HG03103 (cell line): ENCODE measurements around the gene WHRN.

Experiments used
- ATAC-seq: cut with Tn5 transposase; IDR thresholded peaks from one replicate; pipeline ENCODE4 v1.9.1; 2021; ENCODE audit warnings: low read depth; ENCODE audit not compliant: unreplicated experiment

The WHRN gene

GRCh38 chr9:114452219-114453165, 52.8 kb downstream of the WHRN start:
- no peak for ATAC-seq

GRCh38 chr9:114451707-114452031, 53.6 kb downstream of the WHRN start:
- ATAC-seq: no peak

GRCh38 chr9:114450833-114451706, 54.2 kb downstream of the WHRN start:
- ATAC-seq: no peak

- no peak for ATAC-seq
Observed at GRCh38 chr9:114450181-114450580, 55.1 kb downstream of the WHRN start.

GRCh38 chr9:114449236-114449635, 56.0 kb downstream of the WHRN start:
- no peak for ATAC-seq

DNA sequence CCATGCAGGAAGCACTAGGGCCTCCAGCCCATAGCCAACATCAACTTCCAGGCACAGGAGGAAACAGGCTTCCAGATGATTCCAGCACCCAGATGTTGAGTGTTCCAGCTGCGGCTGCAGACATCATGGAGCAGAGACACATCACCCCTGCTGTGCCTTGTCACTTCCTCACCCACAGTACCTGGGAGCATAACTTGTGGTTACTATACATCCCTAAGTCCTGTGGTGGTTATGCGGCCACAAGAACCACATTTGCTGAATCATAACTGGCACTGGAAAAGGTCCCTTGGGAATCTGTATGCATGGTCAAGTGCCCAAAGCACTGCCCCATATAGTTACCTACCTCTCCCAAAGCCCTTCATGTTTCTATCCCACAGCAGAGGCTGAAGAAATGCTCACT, 56.6 kb downstream of the WHRN start:
- ATAC-seq: no peak

GRCh38 chr9:114446672-114447450, 58.4 kb downstream of the WHRN start:
- no peak for ATAC-seq

- no peak for ATAC-seq
Observed at GRCh38 chr9:114446036-114446435, 59.2 kb downstream of the WHRN start.

GRCh38 chr9:114445616-114446015, 59.7 kb downstream of the WHRN start:
- no peak for ATAC-seq

DNA sequence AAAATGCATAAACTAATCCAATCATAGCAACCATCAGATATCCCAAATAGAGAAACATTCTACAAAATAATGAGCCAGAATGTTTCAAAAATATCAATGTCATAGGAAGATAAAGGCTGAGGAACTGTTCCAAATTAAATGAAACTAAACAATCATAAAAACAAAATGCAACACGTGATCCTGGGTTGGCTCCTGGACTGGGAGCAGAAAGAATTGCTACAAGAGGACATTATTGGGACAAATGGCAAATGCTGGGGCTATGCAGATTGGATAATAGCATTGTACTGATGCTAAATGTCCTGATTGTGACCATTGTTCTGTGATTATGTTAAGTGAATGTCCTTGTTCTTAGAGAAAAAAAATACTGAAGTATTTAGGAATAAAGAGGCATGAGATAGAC, 63.3 kb downstream of the WHRN start:
- no peak for ATAC-seq

DNA sequence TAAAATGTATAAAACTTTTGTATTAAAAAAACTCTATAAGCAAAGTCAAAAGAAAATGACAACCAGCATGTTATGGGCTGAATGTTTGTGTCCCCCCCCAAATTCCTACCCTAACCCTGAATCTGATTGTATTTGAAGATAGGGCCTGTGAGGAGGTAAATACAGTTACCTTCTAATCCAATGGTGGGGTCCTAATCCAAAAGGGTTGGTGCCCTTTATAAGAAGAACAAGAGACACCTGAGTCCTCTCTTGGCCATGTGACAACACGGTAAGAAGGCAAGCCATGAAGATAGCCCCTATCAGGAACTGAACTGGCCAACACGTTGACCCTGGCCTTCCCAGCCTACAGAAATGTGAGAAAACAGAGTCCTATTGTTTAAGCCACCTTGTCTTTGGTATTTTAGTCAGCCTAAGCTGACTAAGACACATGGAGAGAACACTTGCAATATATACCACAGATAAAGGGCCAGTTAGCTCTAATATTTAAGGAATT, 67.8 kb downstream of the WHRN start:
- ATAC-seq: no peak

- ATAC-seq: no peak
Observed at GRCh38 chr9:114434878-114435311, 70.4 kb downstream of the WHRN start.

DNA sequence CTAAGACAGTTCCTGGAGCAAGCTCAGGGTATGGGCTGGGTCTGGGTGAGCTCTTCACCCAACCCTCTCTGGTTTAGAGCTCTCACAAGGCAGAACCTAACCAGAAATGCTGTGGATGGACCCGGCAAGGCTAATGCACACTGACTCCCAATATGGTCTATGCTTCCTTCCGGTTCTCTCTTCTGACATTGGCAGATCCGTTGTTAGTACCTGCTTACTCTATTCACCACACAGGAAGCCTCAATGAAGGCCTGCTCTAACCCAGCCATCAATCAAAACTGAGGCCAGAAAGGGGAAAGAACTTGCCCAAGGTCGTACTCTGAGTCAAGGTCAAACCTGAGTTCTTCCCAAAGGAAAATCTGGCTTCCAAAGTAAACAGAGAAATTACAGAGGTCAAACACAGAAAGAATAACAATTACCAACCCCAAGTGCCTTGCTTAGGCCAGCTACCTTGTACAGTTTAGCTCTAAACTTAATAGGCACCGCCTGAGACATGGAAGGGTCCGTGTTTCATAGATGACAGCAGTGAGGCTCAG, 71.5 kb downstream of the WHRN start:
- ATAC-seq: no peak

- no peak for ATAC-seq
Observed at GRCh38 chr9:114433086-114433485, 72.2 kb downstream of the WHRN start.

DNA sequence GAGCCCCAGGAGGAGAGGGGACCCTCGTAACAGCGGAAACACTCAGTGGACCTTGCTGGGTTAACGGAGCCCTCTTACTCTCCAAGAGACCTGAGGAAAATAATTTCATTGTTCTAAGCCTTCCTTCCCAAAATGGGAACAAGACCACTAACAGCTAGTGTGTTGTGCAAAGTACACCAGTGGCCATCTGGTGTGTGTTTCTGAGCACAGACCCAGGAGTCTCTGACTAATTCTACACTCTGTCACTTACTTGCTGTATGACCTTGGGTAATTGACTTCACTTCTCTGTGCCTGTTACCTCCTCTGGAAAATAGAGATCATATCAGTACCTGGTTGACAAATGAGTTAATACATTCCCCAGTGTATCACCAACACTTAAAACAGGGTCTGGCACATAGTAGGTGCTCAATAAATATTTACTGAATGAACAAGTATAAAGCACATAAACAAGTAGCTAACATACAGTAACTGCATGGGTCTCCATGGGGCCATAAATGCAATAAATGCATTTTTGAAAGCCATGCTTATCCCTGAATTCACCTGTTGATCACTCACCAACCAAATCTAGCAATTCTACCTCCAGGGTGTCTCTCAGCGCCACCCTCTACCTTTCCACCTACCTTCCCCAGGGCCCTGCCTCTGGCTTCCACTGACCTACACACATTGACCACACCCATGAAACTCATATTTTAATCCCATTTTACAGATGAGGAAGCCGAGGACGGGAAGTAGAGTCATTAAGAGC, 72.8 kb downstream of the WHRN start:
- ATAC-seq: no peak

DNA sequence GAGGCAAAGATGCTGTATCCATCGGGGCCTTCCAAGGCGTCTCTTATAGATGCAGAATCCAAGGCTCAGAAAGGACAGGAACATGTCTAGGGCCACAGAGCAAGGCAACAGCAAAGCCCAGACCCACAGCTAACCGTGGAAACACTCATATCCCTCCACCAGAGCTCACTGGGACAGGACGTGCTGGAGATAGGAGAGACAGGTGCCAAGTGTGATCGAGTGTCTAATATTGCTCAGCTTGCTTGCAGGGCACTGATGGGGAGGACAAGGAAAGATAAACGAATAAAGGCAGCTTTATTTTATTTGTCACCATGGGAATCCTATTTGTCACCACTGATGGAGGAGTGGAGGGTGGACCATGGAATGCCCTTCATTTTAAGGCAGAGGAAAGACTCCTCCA, 73.5 kb downstream of the WHRN start:
- ATAC-seq: no peak

DNA sequence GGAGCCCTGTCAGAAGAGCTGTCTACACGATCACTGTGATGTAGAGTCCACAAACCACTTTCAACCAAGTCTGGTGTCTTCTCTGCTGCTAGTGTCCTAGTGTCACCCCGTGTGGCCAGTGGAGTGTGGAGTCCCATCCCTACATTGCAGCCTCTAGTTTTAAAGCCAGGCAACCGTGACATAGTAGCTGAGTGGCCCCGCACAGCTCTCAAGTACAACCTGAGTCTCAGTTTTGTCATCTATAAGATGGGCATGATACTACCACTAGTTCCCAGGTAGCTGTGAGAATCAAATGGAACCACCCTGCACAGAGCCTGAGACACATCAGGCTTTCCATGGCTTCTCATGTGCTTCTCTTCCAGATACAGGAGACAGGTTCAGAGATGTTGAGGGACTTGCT, 74.3 kb downstream of the WHRN start:
- no peak for ATAC-seq

DNA sequence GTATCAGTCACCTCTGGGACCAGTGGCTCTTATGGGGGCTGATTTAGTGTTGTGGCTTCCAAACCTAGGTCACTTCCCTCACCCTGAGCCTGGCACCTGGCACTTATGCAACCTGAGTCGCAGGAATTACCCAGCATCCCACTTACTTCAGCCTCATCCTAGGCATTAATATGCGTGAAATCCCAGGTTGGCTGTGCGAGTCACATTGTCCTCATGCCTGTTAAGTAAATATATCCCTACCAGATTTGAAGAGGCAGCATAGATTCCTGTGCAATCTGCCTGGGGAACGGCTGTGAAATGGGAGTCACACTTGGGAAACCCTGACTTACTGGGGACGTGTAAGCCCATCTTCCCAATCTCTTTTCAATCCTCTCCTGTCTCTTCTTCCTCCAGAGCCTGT, 74.8 kb downstream of the WHRN start:
- ATAC-seq: no peak

- no peak for ATAC-seq
Observed at GRCh38 chr9:114429488-114429887, 75.8 kb downstream of the WHRN start.

DNA sequence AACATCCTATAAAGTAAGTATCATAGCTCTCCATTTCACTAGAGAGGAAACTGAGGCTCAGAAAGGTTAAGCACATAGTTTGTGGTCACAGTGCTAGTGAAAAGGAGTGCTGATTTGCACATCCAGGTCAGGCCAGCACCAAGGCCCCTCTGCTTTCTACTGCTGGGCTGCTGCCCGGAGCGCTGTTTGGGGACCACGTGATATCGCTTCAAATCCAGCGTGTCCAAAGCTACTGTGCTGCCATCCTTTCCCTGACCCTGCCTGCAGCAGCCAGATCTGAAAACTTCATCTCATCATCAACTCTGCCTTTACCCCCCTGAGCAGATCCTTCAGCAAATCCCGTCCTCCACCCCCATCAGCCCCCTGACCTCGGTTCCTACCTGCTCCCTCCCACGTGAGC, 76.8 kb downstream of the WHRN start:
- no peak for ATAC-seq
